MM.1S (cell line): ENCODE data around the gene ITIH6.

ENCODE experiments used
- DNase-seq: peaks from one replicate; pipeline ENCODE4 v3.0.0-alpha.2; 2015
- H2AFZ ChIP-seq: fragments of 300-600 bp; sonication (generic); 2 replicates; pipeline ENCODE4 v1.6.0; 2016; ENCODE audit warnings: antibody characterized with exemption, low read length
- H3F3A ChIP-seq: fragments of 300-600 bp; sonication (generic); 2 replicates; pipeline ENCODE4 v1.6.1; 2016; ENCODE audit warnings: mild to moderate bottlenecking, antibody characterized with exemption, low read length, moderate library complexity, mixed read lengths; ENCODE audit not compliant: insufficient read depth
- H3K27ac ChIP-seq: fragments of 300-600 bp; sonication (generic); 2 replicates; pipeline ENCODE4 v1.5.1; 2016; ENCODE audit warnings: mild to moderate bottlenecking, low read length
- H3K27me3 ChIP-seq: fragments of 300-600 bp; sonication (generic); replicated peaks from 2 replicates; pipeline ENCODE4 v1.6.0; 2016; ENCODE audit warnings: low read length; ENCODE audit not compliant: insufficient read depth
- H3K36me3 ChIP-seq: fragments of 300-600 bp; sonication (generic); replicated peaks from 2 replicates; pipeline ENCODE4 v1.6.1; 2016; ENCODE audit warnings: mild to moderate bottlenecking, low read length, mixed read lengths; ENCODE audit not compliant: insufficient read depth
- H3K4me1 ChIP-seq: fragments of 300-600 bp; sonication (generic); 2 replicates; pipeline ENCODE4 v1.6.1; 2016; ENCODE audit warnings: low read length, mixed read lengths
- H3K4me2 ChIP-seq: fragments of 300-600 bp; sonication (generic); 2 replicates; pipeline ENCODE4 v1.6.0; 2016; ENCODE audit warnings: low read depth, low read length
- H3K4me3 ChIP-seq: fragments of 300-600 bp; sonication (generic); 2 replicates; pipeline ENCODE4 v1.5.1; 2016; ENCODE audit warnings: low read length, mixed read lengths
- H3K79me2 ChIP-seq: fragments of 300-600 bp; sonication (generic); 2 replicates; pipeline ENCODE4 v1.6.1; 2016; ENCODE audit warnings: mixed run types, low read length, mixed read lengths
- H3K9ac ChIP-seq: fragments of 300-600 bp; sonication (generic); 2 replicates; pipeline ENCODE4 v1.6.1; 2016; ENCODE audit warnings: low read length, mixed read lengths
- H3K9me2 ChIP-seq: fragments of 300-600 bp; sonication (generic); replicated peaks from 2 replicates; pipeline ENCODE4 v1.6.1; 2016; ENCODE audit warnings: mild to moderate bottlenecking, low read length, mixed read lengths; ENCODE audit not compliant: insufficient read depth
- H3K9me3 ChIP-seq: fragments of 300-600 bp; sonication (generic); replicated peaks from 2 replicates; pipeline ENCODE4 v1.6.1; 2016; ENCODE audit warnings: mild to moderate bottlenecking, low read length, mixed read lengths; ENCODE audit not compliant: insufficient read depth
- H4K20me1 ChIP-seq: fragments of 300-600 bp; sonication (generic); 2 replicates; pipeline ENCODE4 v1.6.1; 2016; ENCODE audit warnings: mild to moderate bottlenecking, low read length, moderate library complexity, mixed read lengths; ENCODE audit not compliant: insufficient read depth
- EZH2 ChIP-seq: fragments of 300-600 bp; sonication (generic); optimal IDR thresholded peaks from 2 replicates; pipeline ENCODE3; 2017; ENCODE audit warnings: low read depth, mild to moderate bottlenecking, antibody characterized with exemption, low read length, mixed read lengths
- EZH2phosphoT487 ChIP-seq: fragments of 300-600 bp; sonication (generic); IDR thresholded peaks from 2 replicates; pipeline ENCODE4 v1.6.1; 2018; ENCODE audit warnings: antibody characterized with exemption, low read length
- TF ChIP-seq, protein P1 (sequence below): fragments of 300-600 bp; sonication (generic); IDR thresholded peaks from 2 replicates; pipeline ENCODE4 v1.5.1; 2016; ENCODE audit warnings: antibody characterized with exemption, low read length, mixed read lengths

The ITIH6 gene

DNA sequence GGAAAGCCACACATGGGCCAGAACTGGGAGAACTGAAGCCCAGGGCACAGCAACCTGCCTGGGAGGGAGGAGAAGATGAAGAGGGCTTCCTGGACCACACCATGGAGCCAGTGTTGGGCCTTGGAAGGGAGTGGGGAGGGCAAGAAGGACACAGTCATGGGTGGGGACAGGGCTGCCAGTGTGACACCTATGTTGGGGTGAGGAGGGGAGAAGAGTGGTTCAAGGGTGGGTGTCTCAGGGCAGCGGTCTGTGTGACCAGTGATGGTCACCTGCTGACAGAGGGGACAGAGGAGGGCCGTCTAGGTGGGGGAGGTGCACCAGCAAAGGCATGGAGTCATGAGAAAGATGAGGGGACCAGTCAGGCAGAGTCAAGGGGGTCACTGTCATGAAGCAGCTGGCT lies 23.3 kb upstream of the ITIH6 start:
- no peaks in the 10 kb centered on the region for H3K27me3 ChIP-seq
- H3K36me3 ChIP-seq = no peaks in the 10 kb centered on the region
- no peaks in the 10 kb centered on the region for H3K9me3 ChIP-seq
- no peak overlapping the region for H2AFZ ChIP-seq
- no peak overlapping the region for H3K4me2 ChIP-seq
- no peak for DNase-seq
- H3K79me2 ChIP-seq = no peaks in the 10 kb centered on the region
- no peaks in the 10 kb centered on the region for H4K20me1 ChIP-seq
- H3K27ac ChIP-seq = no peak overlapping the region
- TF ChIP-seq, protein P1, sequence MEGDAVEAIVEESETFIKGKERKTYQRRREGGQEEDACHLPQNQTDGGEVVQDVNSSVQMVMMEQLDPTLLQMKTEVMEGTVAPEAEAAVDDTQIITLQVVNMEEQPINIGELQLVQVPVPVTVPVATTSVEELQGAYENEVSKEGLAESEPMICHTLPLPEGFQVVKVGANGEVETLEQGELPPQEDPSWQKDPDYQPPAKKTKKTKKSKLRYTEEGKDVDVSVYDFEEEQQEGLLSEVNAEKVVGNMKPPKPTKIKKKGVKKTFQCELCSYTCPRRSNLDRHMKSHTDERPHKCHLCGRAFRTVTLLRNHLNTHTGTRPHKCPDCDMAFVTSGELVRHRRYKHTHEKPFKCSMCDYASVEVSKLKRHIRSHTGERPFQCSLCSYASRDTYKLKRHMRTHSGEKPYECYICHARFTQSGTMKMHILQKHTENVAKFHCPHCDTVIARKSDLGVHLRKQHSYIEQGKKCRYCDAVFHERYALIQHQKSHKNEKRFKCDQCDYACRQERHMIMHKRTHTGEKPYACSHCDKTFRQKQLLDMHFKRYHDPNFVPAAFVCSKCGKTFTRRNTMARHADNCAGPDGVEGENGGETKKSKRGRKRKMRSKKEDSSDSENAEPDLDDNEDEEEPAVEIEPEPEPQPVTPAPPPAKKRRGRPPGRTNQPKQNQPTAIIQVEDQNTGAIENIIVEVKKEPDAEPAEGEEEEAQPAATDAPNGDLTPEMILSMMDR = no peak
- no peak for TF ChIP-seq EZH2
- no peak for TF ChIP-seq EZH2phosphoT487
- no peak overlapping the region for H3K9ac ChIP-seq
- H3K4me3 ChIP-seq = no peak overlapping the region
- no peaks in the 10 kb centered on the region for H3K4me1 ChIP-seq
- H3K9me2 ChIP-seq = no peaks in the 10 kb centered on the region
- H3F3A ChIP-seq = no peaks in the 10 kb centered on the region

DNA sequence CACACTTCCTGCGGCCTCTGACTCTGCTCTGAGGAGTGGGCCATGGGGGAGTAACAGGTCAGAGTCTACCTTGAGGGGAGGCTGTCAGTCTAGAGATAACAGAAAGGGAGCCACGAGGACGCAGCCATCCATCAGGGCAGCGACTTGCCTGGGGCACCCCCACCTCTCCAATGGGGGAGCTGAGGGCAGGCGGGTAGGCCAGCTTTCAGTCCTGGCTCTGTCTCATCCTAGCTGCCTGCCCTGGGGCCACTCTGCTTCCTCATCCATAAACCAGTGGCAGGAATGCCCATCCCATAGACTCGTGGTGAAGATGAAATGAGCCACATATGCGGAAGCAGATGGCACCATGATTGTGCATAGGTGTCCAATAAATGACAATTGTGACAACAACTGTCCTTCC lies 22.7 kb upstream of the ITIH6 start:
- Histone ChIP-seq H3K9me3 (no peaks in the 10 kb centered on the region), H3K4me2 (no peak overlapping the region), H3F3A (no peaks in the 10 kb centered on the region), H3K27me3 (no peaks in the 10 kb centered on the region), H3K9me2 (no peaks in the 10 kb centered on the region), H3K4me3 (no peak overlapping the region), H3K36me3 (no peaks in the 10 kb centered on the region), H2AFZ (no peak overlapping the region), H3K9ac (no peak overlapping the region), H4K20me1 (no peaks in the 10 kb centered on the region), H3K79me2 (no peaks in the 10 kb centered on the region), H3K4me1 (no peaks in the 10 kb centered on the region), H3K27ac (no peak overlapping the region)
- no peak for DNase-seq
- TF ChIP-seq, protein P1 = no peak
- TF ChIP-seq EZH2 (no peak), EZH2phosphoT487 (no peak)

DNA sequence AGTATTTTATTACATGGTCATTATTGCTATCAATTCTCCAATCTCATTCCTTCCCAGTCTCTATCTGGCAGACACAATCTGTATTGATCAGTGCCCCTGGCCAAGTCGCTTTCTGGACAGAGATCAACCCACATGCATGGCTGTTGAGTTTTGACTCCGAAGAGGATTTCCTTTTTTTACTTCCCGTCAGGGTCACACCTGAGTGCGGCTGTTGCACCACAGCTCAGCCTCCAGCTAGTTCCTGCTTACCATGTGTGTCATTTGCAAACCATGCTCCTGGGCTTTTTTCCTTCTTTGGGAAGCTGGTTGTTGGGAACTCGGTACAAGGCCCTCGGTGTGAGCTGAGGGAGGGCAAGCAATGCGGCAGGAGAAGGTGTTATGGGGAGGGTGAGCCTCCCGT lies 21.1 kb upstream of the ITIH6 start:
- no peak for DNase-seq
- no peaks in the 10 kb centered on the region for H3K79me2 ChIP-seq
- H3K4me3 ChIP-seq = no peak overlapping the region
- no peaks in the 10 kb centered on the region for H3K9me2 ChIP-seq
- H3K4me1 ChIP-seq = no peaks in the 10 kb centered on the region
- no peaks in the 10 kb centered on the region for H3F3A ChIP-seq
- no peaks in the 10 kb centered on the region for H3K9me3 ChIP-seq
- H3K27me3 ChIP-seq = no peaks in the 10 kb centered on the region
- no peak for TF ChIP-seq EZH2
- no peak for TF ChIP-seq EZH2phosphoT487
- TF ChIP-seq, protein P1 = no peak
- H2AFZ ChIP-seq = no peak overlapping the region
- H4K20me1 ChIP-seq = no peaks in the 10 kb centered on the region
- no peak overlapping the region for H3K4me2 ChIP-seq
- H3K9ac ChIP-seq = no peak overlapping the region
- H3K36me3 ChIP-seq = no peaks in the 10 kb centered on the region; the same call in 1 of the 2 replicates
- H3K27ac ChIP-seq = no peak overlapping the region
